Activated naive CD4-positive, alpha-beta T cell treated with anti-CD3 and anti-CD28 coated beads, Interleukin-2, amount 50 U/mL, for 72 hours (primary cell): ENCODE results near the gene DYRK1B. TPM values are rescaled to one million over a fixed set of nuclear protein-coding genes. Genes with fewer than 3 reads are reported as not detected.
A peak's percentile ranks its signal among the peaks of the same experiment; 100 is the strongest.

Source experiments
- ATAC-seq, 2 donors: fragments of 150-1000 bp; cut with Tn5 transposase; 2 replicates each; pipeline ENCODE4 v1.10.0; 2021; ENCODE audit warnings: mild to moderate bottlenecking in 2 of 2, moderate library complexity in 2 of 2
- DNase-seq, 2 donors: peaks; one replicate each; pipeline ENCODE4 v3.0.0; 2021 to 2022; ENCODE audit warnings: low spot score in 2 of 2
- H3K27ac Mint-ChIP-seq, 2 donors: one replicate each; pipeline ENCODE4 v1.8.0; 2022; ENCODE audit warnings: mild to moderate bottlenecking in 2 of 2, mixed read lengths in 2 of 2
- H3K36me3 Mint-ChIP-seq, 2 donors: one replicate each; pipeline ENCODE4 v1.8.0; 2022; ENCODE audit warnings: mixed read lengths in 2 of 2
- H3K9me3 Mint-ChIP-seq, 2 donors: one replicate each; pipeline ENCODE4 v1.8.0; 2022; ENCODE audit warnings: mixed read lengths in 2 of 2
- total RNA-seq, 2 donors: library from RNA; stranded (reverse); gene quantifications; one replicate each; pipeline ENCODE4 v1.2.3, GENCODE V29; 2022

DYRK1B gene
- total RNA-seq, 2 donors from 2014 or later, result 8.9 to 10.3 TPM

DNA sequence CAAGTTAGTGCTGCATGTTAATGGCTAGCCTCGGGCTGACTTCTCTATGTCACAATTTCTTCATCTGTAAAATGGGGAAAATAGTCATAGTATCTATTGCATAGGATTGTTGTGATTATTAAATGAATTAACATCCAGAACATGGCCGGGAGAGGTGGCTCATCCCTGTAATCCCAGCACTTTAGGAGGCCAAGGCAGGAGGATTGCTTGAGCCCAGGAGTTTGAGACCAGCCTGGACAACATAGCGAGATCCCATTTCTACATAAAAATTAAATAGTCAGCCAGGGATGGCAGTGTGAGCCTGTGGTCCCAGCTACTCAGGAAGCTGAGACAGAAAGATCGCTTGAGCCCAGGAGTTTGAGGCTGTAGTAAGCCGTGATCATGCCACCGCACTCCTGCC, 34.0 kb upstream of the DYRK1B start:
- DNase-seq (no peak), ATAC-seq (no peak)
- Mint-ChIP-seq H3K27ac (peak overlapping the region; percentile 25 to 42), H3K9me3 (no peaks in the 10 kb centered on the region), H3K36me3 (no peaks in the 10 kb centered on the region)

DNA sequence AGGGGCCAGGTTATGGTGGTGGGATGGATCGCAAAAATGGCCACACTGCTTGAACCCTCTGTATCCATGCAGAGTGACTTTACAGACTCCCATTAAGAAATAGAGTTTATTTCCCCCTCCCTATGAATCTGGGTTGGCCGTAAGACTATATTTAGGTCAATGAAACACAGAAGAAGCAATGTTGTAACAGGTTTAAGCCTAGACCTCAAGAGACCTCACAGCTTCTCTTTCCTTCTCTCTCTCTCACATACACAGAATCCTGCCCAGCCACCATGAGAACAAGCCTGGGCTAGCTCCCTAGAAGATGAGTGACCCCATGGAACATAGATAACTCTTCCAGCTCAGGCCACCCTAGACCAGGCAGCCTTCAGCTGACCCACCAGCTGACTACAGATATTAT, 33.2 kb upstream of the DYRK1B start:
- H3K36me3 Mint-ChIP-seq, result no peaks in the 10 kb centered on the region
- H3K9me3 Mint-ChIP-seq, result no peaks in the 10 kb centered on the region
- ATAC-seq (no peak), DNase-seq (no peak)
- peak overlapping the region; percentile 42 to 85 for H3K27ac Mint-ChIP-seq

DNA sequence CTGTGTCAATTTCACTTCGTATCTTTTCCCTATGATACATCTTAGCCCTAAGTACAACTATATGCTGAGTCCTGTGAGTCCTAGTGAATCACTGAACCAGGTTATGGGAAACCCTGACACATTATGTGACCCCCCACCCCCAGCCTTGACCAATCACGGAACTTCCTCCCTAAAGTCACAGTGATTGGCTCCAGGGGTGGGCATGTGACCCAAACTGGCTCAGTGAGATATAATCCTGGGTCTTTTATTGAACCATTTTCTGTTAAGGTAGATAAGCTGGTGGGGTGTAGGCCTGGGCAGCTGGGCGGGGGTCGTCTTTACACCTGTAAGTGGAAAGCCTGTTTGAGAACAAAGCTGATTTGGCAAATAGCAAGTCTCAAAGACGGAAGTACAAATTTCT, 32.0 kb upstream of the DYRK1B start:
- Mint-ChIP-seq H3K27ac (peak overlapping the region in 1 of 2 donors; percentile 62), H3K36me3 (no peaks in the 10 kb centered on the region), H3K9me3 (no peaks in the 10 kb centered on the region)
- ATAC-seq, result peak in 1 of 2 donors; percentile 28
- no peak for DNase-seq

DNA sequence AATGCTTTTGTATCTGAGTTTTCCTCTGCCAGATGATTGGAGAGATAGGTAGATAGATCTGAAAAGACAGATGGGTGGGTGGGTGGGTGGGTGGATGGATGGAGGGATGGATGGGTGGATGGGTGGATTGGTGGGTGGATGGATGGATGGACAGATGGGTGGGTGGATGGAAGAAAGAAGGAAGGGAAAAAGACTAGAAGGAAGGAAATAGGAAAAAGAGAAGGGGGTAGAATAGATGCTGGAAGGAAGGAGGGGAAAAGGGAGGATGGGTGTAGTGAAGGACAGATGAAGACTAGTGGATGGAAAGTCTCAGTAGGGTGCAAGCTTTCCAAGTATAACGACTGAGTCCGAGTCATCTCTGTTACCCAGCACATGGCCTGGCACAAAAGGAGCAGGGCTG, 31.2 kb upstream of the DYRK1B start:
- DNase-seq, result no peak
- peak overlapping the region in 1 of 2 donors; percentile 62 for H3K27ac Mint-ChIP-seq
- no peaks in the 10 kb centered on the region for H3K9me3 Mint-ChIP-seq
- no peaks in the 10 kb centered on the region for H3K36me3 Mint-ChIP-seq
- no peak for ATAC-seq

DNA sequence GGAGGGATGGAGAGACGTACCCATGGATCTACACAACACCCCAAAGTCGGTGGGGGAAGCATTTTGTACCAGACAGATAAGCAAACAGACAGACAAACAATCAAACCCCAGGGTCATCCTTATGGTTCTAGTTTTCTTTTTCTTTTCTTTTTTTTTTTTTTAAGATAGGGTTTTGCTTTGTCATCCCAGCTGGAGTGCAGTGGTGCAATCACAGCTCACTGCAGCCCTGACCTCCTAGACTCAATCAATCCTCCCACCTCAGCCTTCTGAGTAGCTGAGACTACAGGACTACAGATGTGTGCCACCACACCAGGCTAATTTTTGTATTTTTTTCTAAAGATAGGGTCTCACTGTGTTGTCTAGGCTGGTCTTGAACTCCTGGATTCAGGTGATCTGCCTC, 30.2 kb upstream of the DYRK1B start:
- Mint-ChIP-seq H3K9me3 (no peaks in the 10 kb centered on the region), H3K27ac (no peak overlapping the region), H3K36me3 (no peaks in the 10 kb centered on the region)
- DNase-seq (no peak), ATAC-seq (no peak)

DNA sequence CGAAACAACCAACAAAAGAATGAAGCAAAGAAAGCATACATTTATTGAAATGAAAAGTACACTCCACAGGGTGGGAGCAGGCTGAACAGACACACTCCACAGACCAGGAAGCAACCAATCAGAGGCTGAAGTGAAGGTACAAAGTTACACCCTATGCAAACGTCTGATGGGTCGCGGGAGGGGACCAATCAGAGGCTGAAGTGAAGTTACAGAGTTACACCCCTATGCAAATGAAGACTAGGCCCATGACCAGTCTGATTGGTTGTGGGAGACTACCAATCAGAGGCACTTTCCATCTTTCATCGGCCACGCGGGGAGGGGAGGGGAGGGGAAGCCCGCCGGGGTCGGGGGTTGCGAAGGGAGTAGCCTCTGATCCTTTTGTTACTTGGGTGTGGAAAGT, 24.6 kb upstream of the DYRK1B start:
- no peaks in the 10 kb centered on the region for H3K36me3 Mint-ChIP-seq
- DNase-seq, result no peak
- no peak for ATAC-seq
- H3K9me3 Mint-ChIP-seq, result no peaks in the 10 kb centered on the region
- no peak overlapping the region for H3K27ac Mint-ChIP-seq

DNA sequence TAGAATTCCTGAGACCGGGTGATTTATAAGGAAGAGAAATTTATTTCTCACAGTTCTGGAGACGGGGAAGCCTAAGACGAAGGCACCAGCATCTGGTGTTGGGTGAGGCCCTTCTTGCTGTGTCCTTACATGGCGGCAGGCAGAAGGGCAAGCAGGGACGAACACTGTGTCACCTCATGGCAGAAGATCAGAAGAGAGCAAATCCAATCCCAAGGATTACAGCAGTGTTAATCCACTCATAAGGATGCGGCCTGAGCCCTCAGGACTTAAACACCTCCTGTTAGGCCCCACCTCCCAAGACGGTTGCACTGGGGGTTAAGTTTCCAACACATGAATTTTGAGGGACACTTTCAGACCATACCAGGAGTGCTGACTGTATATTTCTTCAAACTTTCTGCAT, 18.9 kb upstream of the DYRK1B start:
- Mint-ChIP-seq H3K36me3 (no peaks in the 10 kb centered on the region), H3K27ac (no peak overlapping the region), H3K9me3 (no peaks in the 10 kb centered on the region)
- ATAC-seq, result no peak
- DNase-seq, result no peak

DNA sequence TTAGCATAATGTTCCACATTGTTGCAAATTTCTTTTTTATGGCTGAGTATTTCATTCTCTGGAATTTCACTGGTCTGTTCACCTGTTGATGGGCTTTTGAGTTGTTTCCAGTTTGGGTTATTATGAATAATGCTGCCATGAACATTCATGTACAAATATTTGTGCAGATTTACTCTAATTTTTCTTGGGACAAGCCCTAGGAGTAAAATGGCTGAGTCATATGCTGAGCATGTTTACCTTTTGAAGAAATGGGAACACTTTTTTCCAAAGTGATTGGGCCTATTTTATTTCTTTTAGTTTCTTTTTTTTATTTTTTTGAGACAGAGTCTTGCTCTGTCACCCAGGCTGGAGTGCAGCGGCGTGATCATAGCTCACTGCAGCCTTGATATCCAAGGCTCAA, 16.9 kb upstream of the DYRK1B start:
- DNase-seq, result no peak
- peaks cover 2 to 8% of the 10 kb centered on the region in 2 donors for H3K36me3 Mint-ChIP-seq
- no peak for ATAC-seq
- H3K27ac Mint-ChIP-seq, result no peak overlapping the region
- H3K9me3 Mint-ChIP-seq, result peaks cover 0 to 8% of the 10 kb centered on the region in 2 donors

DNA sequence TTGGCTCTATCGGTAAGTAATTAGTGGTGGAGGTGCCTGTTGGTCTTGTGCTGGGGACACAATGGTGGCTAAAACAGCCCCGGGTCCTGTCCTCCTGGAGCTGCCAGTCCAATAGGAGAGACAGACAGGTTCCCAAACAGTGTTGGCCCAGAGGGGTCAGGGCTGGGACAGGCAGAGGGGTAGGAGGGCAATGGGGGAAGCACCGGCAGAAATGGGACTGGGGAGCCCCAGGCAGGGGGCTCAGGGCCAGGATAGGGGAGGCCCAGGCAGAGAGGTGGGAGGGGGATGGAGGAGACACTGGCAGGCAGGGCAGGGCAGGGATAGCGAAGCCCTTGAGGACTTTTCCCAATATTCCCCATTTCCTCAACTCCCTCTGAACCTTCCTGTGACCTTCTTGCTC, 14.4 kb upstream of the DYRK1B start:
- Mint-ChIP-seq H3K36me3 (peaks cover 24 to 32% of the 10 kb centered on the region in 2 donors), H3K27ac (no peak overlapping the region), H3K9me3 (peaks cover 0 to 8% of the 10 kb centered on the region in 2 donors)
- no peak for DNase-seq
- ATAC-seq, result no peak

DNA sequence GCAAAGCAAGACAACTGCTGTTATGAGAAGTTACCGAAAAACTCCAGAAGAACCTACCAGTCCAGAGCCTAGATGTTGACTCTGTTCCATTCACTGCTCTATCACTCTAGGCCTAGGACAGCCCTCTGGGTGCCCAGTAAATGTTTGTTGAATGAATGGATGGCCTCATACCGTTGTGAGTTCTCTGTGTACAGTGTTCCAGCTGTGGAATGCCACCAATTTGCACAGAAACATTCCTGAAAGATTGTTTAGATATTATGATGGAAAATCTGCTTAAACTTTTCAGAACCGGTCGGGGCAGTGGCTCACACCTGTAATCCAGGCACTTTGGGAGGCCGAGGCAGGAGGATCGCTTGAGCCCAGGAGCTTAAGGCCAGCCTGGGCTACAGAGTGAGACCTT, 13.6 kb upstream of the DYRK1B start:
- H3K27ac Mint-ChIP-seq, result no peak overlapping the region

DNA sequence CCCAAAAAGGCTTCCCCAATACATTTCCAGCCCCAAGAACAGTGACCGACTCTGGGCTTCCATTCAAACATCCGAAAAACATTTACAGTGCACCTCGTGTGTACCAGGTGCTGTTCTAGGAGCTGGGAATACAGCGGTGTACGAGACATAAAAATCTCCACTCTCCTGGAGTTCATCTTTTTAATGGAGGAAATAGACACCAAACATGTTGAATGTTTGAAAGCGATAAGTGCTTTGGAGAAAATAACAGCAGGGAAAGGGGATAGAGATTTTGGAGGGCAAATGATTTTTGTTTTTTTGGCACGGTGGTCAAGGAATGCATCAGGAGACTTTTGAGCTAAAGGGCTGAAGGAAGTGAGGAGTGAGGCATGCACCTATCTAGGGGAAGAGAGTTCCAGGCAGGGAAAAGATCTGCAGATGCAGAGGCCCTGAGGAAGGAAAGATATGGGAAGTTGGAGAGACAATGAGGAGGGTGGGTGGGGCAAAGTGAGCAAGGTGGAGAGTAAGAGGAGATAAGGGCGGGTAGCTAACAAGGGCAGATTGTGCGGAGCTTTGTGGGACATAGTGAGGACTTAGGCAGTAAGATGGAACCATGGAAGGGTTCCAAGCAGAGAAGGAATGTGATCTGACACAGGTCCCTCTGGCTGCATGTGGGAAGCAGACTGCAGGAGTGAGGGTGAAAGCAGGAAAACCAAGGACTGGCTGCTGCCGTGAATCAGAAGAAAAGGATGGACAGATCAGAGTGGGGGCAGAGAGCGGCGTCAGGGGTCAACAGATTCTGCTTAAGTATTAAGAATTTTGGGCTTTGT, 12.9 kb upstream of the DYRK1B start:
- peaks cover 0 to 8% of the 10 kb centered on the region in 2 donors for H3K9me3 Mint-ChIP-seq
- peaks cover 24 to 43% of the 10 kb centered on the region in 2 donors for H3K36me3 Mint-ChIP-seq
- DNase-seq (no peak), ATAC-seq (no peak)
- peak overlapping the region; percentile 94 to 99 for H3K27ac Mint-ChIP-seq

More for the DNA sequence above, 13.6 kb upstream of the DYRK1B start:
- Mint-ChIP-seq H3K36me3 (peaks cover 24 to 39% of the 10 kb centered on the region in 2 donors), H3K9me3 (peaks cover 0 to 8% of the 10 kb centered on the region in 2 donors)
- ATAC-seq (no peak), DNase-seq (no peak)

DNA sequence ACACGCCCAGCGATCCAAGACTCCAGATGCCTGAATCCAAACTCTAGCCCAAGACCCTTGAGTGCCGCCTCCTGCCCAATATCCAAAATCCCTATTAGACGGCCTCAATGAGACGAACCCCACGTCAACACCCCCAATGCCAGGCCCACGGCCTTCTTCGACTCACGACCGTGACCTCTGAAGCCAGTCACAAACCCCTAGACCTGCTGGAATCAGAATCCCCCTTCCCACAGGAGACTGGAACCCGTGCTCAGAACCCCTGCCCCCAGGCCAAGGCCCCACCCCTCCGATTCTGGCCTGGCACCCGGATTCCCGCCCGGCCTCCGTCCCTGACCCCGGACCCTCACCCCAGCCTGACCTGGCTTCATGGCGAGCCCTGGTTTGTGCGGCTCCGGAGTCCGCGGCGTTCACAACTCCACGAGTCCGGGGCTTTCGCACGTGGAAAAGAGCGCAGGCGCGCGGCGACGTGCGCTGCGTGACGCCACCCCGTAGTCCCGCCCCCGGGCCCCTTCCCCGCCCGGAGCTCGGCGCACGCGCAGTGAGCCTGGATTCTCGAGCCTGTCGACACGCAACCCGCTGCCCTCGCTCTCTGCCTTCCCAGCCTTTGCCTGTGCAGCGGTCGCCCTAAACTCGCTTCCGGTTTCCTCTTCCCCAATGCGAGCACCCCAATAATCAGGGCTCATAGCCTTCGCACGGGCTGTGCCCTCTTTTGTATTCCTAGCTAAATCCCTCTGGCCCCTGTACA, 12.1 kb upstream of the DYRK1B start, which contains the start of gene FBL:
Gene FBL (minus strand): TSS at position 447 of the 745 bp plus-strand sequence. CDS start 79 bp downstream, at position 368.
- ATAC-seq (peak; percentile 93 to 96), DNase-seq (peak; percentile 98 to 99)
- Mint-ChIP-seq H3K27ac (peak within 1 kb of the TSS; percentile 94 to 99), H3K9me3 (peaks cover 0 to 8% of the 10 kb centered on the region in 2 donors), H3K36me3 (peaks cover 24 to 43% of the 10 kb centered on the region in 2 donors)

DNA sequence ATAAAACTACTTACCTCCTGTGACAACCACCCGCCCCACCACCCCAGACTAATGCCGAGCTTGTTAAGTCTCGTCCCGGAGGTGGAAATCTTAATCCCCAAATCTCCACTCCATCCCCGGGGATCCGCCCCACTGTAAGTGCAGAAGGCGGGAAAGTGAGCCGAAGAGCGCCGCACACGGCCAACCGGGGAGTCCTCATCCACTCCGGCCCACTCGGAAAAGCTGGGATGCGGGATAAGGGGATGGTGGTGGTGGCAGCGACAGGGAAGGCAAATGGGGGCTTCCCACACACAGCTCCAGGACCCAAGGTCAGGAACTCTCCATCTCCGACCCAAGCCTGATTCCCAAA, 11.6 kb upstream of the DYRK1B start:
- Mint-ChIP-seq H3K36me3 (peaks cover 24 to 43% of the 10 kb centered on the region in 2 donors), H3K9me3 (peaks cover 0 to 8% of the 10 kb centered on the region in 2 donors), H3K27ac (peak overlapping the region; percentile 94 to 99)
- DNase-seq (no peak), ATAC-seq (peak in 1 of 2 donors; percentile 4)

DNA sequence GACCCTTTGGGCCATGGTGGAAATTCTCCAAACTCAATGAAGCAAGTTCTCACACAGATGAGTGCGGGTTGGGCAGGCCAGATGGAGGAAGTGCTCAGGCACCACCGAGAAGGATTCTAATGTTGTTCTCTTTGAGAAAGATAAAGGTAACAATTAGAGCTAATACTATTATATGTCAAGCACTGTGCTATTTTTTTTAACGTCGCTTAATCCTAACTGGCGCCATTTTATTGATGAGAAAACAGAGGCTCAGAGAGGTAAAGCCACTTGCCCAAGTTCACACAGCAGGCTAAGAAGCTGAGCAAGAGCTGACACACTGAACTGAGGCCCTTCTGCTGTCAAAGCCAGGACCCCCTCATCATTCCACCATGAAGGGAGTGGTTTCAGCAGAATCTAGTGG, 11.2 kb upstream of the DYRK1B start:
- H3K36me3 Mint-ChIP-seq, result peaks cover 24 to 43% of the 10 kb centered on the region in 2 donors
- no peak for ATAC-seq
- peak overlapping the region; percentile 94 to 99 for H3K27ac Mint-ChIP-seq
- peaks cover 0 to 8% of the 10 kb centered on the region in 2 donors for H3K9me3 Mint-ChIP-seq
- no peak for DNase-seq

DNA sequence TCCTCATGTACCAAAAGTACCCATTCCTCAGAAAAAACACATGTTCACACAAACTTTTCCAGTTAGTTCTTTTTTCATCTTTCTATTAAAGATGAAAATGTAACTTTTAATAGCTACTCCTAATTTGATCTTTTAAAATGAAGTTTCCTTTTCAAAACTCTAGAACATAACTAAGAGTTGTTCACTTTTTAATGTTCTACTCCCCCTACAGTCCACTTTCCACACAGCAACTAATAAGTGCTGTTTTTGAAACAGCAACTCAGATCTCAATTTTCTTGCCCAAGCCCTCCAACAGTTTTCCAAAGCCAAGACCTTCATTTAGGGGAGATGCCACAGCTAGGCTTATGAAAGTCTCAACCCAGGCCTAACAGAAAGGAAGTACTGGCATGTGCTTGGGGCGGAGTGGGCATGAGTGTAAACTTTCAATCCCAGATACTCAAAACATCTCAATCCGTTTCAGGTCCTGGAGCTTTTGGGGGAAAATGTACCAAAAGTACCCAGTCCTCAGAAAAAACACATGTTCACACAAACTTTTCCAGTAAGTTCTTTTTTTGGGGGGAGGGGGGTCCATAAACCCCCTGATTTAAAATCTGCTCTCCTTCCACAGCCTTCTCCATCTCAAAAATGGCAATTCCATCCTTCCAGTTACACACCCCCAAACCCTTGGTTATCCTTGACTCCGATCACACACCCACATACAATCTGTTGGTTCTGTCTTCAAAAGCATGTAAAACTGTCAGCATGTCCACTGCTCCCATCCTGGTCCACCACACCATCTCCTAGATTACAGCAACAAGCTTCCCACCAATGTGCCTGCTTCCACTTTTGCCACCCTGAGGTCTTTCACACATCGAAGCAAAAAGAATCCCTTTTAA, 10.2 kb upstream of the DYRK1B start:
- Mint-ChIP-seq H3K27ac (peak overlapping the region; percentile 94 to 99), H3K36me3 (peaks cover 27 to 49% of the 10 kb centered on the region in 2 donors), H3K9me3 (peaks cover 0 to 8% of the 10 kb centered on the region in 2 donors)
- no peak for ATAC-seq
- peak in 1 of 2 donors; percentile 49 for DNase-seq

DNA sequence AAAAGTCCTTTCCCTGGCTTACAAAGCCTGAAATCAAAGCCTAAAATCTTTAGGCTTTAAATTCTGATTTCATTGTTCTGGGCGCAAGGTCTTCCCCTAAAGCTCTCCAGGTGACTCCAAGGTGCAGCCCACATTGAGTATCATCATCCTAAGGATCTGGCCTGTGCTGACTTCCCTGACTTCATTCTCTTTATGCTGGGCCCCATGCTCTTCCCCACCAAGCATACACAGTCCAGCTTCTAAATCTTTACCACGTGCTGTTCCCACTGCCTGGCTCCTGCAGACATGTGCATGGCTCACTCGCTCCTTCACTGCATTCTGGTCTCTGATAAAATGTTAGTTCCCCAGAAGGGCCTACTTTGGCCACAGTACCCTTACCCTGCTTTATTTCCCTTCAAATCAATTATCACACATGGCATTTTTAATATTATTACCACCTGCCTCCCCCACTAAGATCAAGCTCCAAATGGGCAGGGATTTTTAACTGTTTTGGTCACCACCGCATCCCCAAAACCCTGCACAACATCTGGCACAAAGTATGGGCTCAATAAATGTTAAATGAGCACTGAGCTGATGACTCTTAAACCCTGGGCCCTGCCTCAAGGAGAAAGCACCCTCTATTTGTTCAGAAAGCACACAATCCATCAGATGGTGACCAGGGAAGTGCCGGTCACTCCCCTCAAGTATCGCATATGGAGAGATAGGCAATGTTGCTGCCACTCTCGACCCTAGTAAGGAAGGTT, 8.9 kb upstream of the DYRK1B start:
- H3K36me3 Mint-ChIP-seq, result peaks cover 31 to 53% of the 10 kb centered on the region in 2 donors
- no peak for ATAC-seq
- peaks cover 0 to 8% of the 10 kb centered on the region in 2 donors for H3K9me3 Mint-ChIP-seq
- no peak for DNase-seq
- peak overlapping the region; percentile 87 to 94 for H3K27ac Mint-ChIP-seq
